HEK293 (cell line): Measurements from ENCODE around the gene FCN1.

ENCODE experiments used
- KLF17 ChIP-seq: fragments of 450-650 bp; formaldehyde crosslinking; IDR thresholded peaks from 2 replicates; pipeline ENCODE4 v1.5.1; 2016; ENCODE audit warnings: missing biosample characterization, missing genetic modification characterization
- ZNF239 ChIP-seq: fragments of 450-650 bp; formaldehyde crosslinking; IDR thresholded peaks from 2 replicates; pipeline ENCODE4 v1.5.1; 2016; ENCODE audit warnings: missing biosample characterization, missing genetic modification characterization
- ZNF596 ChIP-seq: fragments of 450-650 bp; IDR thresholded peaks from 2 replicates; pipeline ENCODE4 v1.5.0; 2018; ENCODE audit warnings: missing biosample characterization, mild to moderate bottlenecking, missing genetic modification characterization, moderate library complexity
- TF ChIP-seq, protein P1 (sequence below): fragments of 450-650 bp; formaldehyde crosslinking; IDR thresholded peaks from 2 replicates; pipeline ENCODE4 v1.5.1; 2016; ENCODE audit warnings: missing biosample characterization, missing genetic modification characterization
- TF ChIP-seq, protein P2 (sequence below): fragments of 450-650 bp; formaldehyde crosslinking; optimal IDR thresholded peaks from 2 replicates; pipeline ENCODE3; 2016; ENCODE audit warnings: missing biosample characterization, mild to moderate bottlenecking, missing genetic modification characterization

GRCh38 chr9:134955156-134955555 lies 37.4 kb upstream of the FCN1 start:
- TF ChIP-seq, protein P1, sequence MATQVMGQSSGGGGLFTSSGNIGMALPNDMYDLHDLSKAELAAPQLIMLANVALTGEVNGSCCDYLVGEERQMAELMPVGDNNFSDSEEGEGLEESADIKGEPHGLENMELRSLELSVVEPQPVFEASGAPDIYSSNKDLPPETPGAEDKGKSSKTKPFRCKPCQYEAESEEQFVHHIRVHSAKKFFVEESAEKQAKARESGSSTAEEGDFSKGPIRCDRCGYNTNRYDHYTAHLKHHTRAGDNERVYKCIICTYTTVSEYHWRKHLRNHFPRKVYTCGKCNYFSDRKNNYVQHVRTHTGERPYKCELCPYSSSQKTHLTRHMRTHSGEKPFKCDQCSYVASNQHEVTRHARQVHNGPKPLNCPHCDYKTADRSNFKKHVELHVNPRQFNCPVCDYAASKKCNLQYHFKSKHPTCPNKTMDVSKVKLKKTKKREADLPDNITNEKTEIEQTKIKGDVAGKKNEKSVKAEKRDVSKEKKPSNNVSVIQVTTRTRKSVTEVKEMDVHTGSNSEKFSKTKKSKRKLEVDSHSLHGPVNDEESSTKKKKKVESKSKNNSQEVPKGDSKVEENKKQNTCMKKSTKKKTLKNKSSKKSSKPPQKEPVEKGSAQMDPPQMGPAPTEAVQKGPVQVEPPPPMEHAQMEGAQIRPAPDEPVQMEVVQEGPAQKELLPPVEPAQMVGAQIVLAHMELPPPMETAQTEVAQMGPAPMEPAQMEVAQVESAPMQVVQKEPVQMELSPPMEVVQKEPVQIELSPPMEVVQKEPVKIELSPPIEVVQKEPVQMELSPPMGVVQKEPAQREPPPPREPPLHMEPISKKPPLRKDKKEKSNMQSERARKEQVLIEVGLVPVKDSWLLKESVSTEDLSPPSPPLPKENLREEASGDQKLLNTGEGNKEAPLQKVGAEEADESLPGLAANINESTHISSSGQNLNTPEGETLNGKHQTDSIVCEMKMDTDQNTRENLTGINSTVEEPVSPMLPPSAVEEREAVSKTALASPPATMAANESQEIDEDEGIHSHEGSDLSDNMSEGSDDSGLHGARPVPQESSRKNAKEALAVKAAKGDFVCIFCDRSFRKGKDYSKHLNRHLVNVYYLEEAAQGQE (tag by site-specific recombination): no peak
- TF ChIP-seq, protein P2, sequence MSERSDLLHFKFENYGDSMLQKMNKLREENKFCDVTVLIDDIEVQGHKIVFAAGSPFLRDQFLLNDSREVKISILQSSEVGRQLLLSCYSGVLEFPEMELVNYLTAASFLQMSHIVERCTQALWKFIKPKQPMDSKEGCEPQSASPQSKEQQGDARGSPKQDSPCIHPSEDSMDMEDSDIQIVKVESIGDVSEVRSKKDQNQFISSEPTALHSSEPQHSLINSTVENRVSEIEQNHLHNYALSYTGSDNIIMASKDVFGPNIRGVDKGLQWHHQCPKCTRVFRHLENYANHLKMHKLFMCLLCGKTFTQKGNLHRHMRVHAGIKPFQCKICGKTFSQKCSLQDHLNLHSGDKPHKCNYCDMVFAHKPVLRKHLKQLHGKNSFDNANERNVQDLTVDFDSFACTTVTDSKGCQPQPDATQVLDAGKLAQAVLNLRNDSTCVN (tag by site-specific recombination): no peak
- TF ChIP-seq KLF17 (no peak), ZNF239 (tag by site-specific recombination) (no peak), ZNF596 (tag by site-specific recombination) (no peak)
